GM19397 (cell line): ENCODE data around the gene CYP4F8.
"Not testable (repeated sequence)": the region's sequence is repeated elsewhere in the genome, so short reads cannot be mapped to it uniquely, and the experiment has no call there.

Experiments used
- ATAC-seq: cut with Tn5 transposase; IDR thresholded peaks from one replicate; pipeline ENCODE4 v1.9.1; 2021; ENCODE audit warnings: mild to moderate bottlenecking, moderate library complexity; ENCODE audit not compliant: unreplicated experiment

The CYP4F8 gene

GRCh38 chr19:15642807-15643206 is 27.8 kb downstream of the CYP4F8 start:
- no peak for ATAC-seq

DNA sequence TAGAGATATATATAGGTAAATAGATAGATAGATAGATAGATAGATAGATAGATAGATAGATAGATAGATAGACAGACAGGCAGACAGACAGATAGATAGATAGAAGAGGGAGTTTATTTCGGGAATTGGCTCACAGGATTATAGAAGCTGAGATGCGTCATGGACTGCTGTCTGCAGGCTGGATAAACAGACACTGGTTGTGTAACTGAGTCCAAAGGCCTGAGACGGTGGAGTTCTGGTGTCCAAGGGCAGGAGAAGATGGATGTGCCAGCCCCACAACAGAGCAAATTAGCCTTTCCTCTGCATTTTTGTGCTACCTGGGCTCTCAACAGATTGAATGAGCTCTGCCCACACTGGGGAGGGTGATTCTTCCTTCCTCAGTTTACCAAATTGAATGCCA is 28.4 kb downstream of the CYP4F8 start:
- no peak for ATAC-seq

- ATAC-seq: no peak
Observed at GRCh38 chr19:15644066-15644741, 29.2 kb downstream of the CYP4F8 start.

DNA sequence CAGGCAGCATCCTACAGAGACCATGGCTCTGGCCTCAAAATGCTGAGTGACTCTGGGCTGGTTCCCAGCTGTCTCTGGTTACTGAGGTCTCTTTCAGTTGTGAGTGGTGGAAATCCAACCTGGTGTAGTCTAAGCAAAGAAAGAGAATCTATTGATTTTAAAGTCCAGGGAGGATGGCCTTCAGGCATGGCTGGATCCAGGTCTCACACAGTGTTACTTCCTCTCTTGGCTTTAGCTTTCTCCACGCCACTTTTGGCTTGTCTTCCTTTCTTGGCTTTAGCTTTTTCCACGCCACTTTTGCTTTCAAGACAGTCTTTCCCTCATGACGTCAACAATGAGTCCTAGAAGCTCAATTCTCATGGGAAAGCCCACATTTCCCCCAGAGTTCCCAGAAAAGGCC is 29.8 kb downstream of the CYP4F8 start:
- no peak for ATAC-seq

DNA sequence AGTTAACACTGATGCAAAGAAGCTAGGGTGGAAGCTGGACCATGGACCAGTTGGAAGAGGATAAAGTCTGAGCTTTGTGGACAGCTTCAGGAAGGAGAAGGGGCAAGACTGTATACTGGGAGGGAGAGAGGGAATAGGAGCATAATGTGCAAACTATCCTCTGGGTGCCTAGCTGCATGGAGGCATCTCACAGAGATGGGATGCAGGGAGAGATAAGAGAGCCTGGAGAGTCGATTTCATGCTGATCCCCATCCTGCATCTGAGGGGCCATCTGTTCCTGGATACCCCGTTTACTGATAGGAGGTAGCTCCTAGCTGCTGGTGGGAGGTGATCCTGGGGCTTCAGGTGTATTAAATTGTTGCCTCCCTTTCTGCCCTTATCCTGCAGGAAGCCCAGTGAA is 34.5 kb downstream of the CYP4F8 start:
- ATAC-seq: no peak

- not testable (repeated sequence) for ATAC-seq
Observed at GRCh38 chr19:15650123-15650522, 35.1 kb downstream of the CYP4F8 start.

DNA sequence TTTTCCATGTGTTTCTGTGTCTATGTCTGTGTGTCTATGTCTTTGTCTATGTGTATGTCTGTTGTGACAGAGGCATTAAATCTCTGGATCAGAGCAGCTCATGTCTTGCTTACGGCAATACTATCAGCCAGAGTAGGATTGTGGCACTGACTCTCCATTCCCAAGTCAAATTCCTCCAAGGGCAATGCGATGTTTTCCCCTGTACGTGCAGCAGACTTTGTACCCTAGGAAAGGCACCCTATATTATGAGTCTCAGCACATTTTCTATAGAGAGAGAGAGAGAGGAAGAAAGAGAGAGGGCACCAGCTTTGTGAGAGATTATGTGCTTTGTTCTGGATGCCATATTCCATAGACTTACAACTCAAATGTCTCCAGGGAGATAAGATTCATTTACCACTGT is 36.8 kb downstream of the CYP4F8 start:
- ATAC-seq: no peak

DNA sequence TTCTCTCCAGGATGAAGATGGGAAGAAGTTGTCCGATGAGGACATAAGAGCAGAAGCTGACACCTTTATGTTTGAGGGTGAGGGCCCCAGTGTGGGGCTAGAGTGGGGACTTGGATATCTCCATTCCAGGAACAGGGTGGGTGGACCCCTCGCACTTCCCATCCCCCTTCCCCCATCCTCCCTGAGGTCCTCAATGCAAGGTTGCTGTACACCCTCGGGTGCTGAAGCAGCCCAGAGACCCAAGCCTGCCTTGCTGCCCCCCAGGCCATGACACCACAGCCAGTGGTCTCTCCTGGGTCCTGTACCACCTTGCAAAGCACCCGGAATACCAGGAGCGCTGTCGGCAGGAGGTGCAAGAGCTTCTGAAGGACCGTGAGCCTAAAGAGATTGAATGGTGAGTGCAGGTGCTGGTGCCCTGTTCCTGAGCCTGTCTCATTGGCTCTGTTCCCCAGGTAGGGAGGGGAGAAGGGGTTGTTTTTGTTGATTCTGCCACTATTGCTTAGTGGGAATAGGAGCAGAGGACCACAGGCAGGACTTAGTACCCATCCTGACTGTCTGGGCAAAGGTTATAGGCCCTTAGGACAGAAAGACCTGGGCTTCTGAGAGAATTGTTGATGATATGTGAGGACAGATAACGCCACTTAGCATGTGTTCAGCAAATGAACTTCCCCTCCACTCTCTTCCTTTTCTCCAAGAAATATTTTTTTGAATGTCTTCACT is 37.7 kb downstream of the CYP4F8 start:
- ATAC-seq: no peak

- no peak for ATAC-seq
Observed at GRCh38 chr19:15656467-15656866, 41.4 kb downstream of the CYP4F8 start.

DNA sequence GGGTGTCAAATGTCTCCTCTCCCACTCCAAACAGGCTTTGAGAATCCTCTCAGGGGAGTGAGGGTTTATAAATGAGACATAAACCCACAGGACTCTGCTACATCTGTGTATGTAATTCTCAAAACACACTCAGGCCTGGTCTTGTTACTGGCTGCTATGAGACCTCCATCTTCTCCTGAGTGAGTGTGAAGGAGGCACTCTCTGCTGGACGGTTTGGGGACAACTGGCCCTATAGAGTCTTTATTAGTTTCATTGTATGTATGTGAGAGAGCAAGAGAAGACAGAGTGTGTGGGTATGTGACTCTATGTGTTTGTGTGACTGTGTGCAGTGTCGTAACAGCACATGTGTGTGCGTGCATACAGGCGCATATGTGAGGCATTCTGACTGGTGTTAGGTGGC is 48.2 kb downstream of the CYP4F8 start:
- no peak for ATAC-seq

GRCh38 chr19:15666186-15666585 is 51.2 kb downstream of the CYP4F8 start:
- no peak for ATAC-seq

DNA sequence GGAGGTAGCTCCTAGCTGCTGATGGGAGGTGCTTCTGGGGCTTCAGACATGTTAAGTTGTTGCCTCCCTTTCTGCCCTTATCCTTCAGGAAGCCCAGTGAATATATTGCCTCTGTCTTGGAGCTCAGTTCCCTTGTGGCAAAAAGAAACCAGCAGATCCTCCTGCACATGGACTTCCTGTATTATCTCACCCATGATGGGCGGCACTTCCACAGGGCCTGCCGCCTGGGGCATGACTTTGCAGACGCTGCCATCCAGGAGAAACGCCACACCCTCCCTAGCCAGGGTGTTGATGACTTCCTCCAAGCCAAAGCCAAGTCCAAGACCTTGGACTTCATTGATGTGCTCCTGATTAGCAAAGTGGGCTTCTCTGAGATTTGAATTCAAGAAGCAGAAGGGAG is 51.9 kb downstream of the CYP4F8 start:
- ATAC-seq: no peak

GRCh38 chr19:15669440-15669839 is 54.4 kb downstream of the CYP4F8 start:
- ATAC-seq: no peak

GRCh38 chr19:15669891-15670290 is 54.9 kb downstream of the CYP4F8 start:
- no peak for ATAC-seq

GRCh38 chr19:15671237-15671821 is 56.3 kb downstream of the CYP4F8 start:
- no peak for ATAC-seq

DNA sequence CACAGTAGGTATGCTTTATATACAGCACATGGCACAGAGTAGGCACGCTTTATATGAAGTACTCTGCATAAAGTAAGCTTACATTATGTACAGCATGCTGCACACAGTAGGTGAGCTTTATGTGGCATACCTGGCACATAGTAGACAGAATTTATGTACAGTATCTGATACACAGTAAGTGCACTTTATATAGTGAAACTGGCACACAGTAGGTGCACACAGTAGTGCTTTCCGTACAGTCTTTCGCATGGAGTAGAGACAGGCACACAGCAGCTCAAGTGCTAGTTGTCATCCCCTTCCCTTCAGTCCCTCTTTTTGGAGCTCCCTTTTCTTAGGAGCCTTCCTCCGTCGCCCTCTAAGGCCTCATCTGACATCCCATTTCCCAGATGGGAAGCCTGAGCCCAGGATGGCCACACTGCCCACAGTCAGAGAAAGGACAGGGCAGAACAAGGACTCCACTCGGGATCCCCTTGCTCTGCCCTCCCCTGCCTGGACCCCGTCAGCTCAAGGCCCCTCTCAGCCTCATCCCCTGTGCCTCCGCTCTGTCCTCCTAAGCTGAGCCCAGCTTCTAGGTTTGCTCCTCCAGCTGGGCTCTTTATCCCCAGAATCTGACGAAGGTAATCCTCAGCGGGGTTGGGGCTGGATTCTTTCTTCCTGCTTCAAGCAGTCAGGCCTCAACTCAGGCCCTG is 57.0 kb downstream of the CYP4F8 start:
- ATAC-seq: no peak

DNA sequence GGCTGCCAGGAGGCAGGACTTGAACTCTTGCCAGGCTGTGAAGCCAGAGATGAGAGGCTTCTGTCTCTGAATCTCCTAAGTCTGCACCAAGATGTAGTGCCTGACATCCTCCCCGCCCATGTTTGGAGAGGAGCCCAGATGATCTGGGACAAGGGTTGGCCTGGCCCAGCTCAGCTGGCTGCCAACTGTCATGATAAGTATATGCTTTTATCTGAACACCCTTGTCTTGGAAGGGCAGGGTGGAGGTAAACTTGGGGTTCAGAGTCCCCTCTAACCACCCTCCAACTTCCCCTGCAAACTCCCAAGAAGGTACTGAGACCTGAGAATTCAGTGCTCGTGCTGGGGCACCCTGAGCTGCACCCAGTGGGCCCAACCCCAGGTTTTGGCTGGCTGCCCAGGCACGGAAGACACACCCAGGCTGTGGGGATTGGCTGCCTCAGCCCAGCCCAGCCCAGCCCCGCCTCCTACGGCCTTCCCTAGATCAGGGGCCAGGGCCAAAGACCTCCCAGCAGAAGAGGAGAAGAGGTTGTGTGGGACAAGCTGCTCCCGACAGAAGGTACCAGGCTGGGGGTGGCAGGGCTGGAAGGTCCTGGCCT is 57.7 kb downstream of the CYP4F8 start, which contains the start of gene CYP4F12:
TSS of gene CYP4F12 (plus strand) at position 508 of the 596 bp plus-strand sequence. CDS start 443 bp downstream, outside the sequence.
- no peak for ATAC-seq

- no peak for ATAC-seq
Observed at GRCh38 chr19:15673176-15673654, 58.2 kb downstream of the CYP4F8 start.

DNA sequence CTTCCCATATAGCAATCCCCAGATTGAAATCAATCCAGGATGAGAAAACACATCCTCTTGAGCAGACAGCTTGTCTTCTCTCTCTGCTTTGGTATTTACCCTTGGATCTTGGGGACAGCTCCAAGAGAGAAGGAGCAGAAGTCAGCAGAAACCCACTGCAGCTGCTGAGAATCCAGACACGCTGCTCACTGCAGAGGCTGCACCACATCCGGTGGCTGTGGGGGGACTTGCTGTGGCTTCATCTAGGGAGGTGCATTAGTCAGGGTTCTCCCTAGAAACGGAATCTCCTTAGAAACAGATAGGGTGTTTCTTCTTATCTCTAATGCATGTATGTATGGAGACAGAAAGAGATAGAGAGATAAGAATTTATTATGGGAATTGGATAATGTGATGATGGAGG is 60.5 kb downstream of the CYP4F8 start:
- no peak for ATAC-seq

- no peak for ATAC-seq
Observed at GRCh38 chr19:15679089-15679488, 64.1 kb downstream of the CYP4F8 start.

GRCh38 chr19:15679865-15680264 is 64.8 kb downstream of the CYP4F8 start:
- not testable (repeated sequence) for ATAC-seq
